Activated CD8-positive, alpha-beta T cell treated with anti-CD3 and anti-CD28 coated beads for 36 hours (primary cell): ENCODE results near the gene MRPL44. TPM values are rescaled to one million over a fixed set of nuclear protein-coding genes. Genes with fewer than 3 reads are reported as not detected.

Experiments
- ATAC-seq: fragments of 200-7000 bp; cut with Tn5 transposase; one replicate; pipeline ENCODE4 v1.10.0; 2021; ENCODE audit warnings: mild to moderate bottlenecking, moderate library complexity
- CTCF ChIA-PET: fragments of 350-600 bp; sonication (Branson Sonifier 250); formaldehyde crosslinking; loops from one replicate; lab custom pipeline; 2021; ENCODE audit warnings: antibody characterized with exemption; lab: Charles Lee
- POLR2A ChIA-PET: fragments of 350-600 bp; sonication (Branson Sonifier 250); formaldehyde crosslinking; loops from one replicate; lab custom pipeline; 2021; ENCODE audit warnings: antibody characterized with exemption; lab: Charles Lee
- DNase-seq: peaks from one replicate; pipeline ENCODE4 v3.0.0-alpha.2; 2020
- H3K27ac Mint-ChIP-seq: one replicate; pipeline ENCODE4 v1.8.0; 2021; ENCODE audit warnings: mild to moderate bottlenecking, mixed read lengths
- H3K27me3 Mint-ChIP-seq: one replicate; pipeline ENCODE4 v1.8.0; 2021; ENCODE audit warnings: mixed read lengths
- H3K36me3 Mint-ChIP-seq: one replicate; pipeline ENCODE4 v1.8.0; 2021; ENCODE audit warnings: low read depth, mixed read lengths
- H3K4me1 Mint-ChIP-seq: one replicate; pipeline ENCODE4 v1.8.0; 2021; ENCODE audit warnings: low read depth, mixed read lengths
- H3K4me3 Mint-ChIP-seq: one replicate; pipeline ENCODE4 v1.8.0; 2021; ENCODE audit warnings: mild to moderate bottlenecking, moderate library complexity, mixed read lengths
- H3K9me3 Mint-ChIP-seq: one replicate; pipeline ENCODE4 v1.8.0; 2021; ENCODE audit warnings: mixed read lengths
- intact Hi-C: fragments of 100-400 bp; cut with micrococcal nuclease; formaldehyde crosslinking; loops from one replicate; pipeline ENCODE4 v1.10.0; 2022
- total RNA-seq, 2 experiments: library from RNA; stranded (reverse); gene quantifications; one replicate each; pipeline ENCODE4 v1.2.3, GENCODE V29; 2021
- TF ChIP-seq, protein P1 (sequence below): fragments of 200-600 bp; IDR thresholded peaks from one replicate; pipeline ENCODE4 v1.8.0; 2022; ENCODE audit warnings: antibody characterized with exemption, mild to moderate bottlenecking

The MRPL44 gene
- total RNA-seq, 2 experiments from 2014 or later = 37.8 to 40.4 TPM

GRCh38 chr2:223952280-223952968 lies 4.8 kb upstream of the MRPL44 start:
- ChIA-PET POLR2A (interaction anchor here (7.1 kb wide), 1 partner anchor 9 kb away, joined by 84 read pairs; the partner anchor contains the start of gene WDFY1), CTCF (no interaction called here)
- intact Hi-C loops = loop anchor here (10.0 kb wide), 1 partner anchor 1092 kb away; the partner anchor contains the start of gene DOCK10
- Mint-ChIP-seq H3K27ac (peak overlapping the region; percentile 53), H3K9me3 (no peaks in the 10 kb centered on the region), H3K4me3 (no peak overlapping the region), H3K36me3 (peaks cover 4% of the 10 kb centered on the region), H3K4me1 (peaks cover 72% of the 10 kb centered on the region), H3K27me3 (no peaks in the 10 kb centered on the region)
- TF ChIP-seq, protein P1, sequence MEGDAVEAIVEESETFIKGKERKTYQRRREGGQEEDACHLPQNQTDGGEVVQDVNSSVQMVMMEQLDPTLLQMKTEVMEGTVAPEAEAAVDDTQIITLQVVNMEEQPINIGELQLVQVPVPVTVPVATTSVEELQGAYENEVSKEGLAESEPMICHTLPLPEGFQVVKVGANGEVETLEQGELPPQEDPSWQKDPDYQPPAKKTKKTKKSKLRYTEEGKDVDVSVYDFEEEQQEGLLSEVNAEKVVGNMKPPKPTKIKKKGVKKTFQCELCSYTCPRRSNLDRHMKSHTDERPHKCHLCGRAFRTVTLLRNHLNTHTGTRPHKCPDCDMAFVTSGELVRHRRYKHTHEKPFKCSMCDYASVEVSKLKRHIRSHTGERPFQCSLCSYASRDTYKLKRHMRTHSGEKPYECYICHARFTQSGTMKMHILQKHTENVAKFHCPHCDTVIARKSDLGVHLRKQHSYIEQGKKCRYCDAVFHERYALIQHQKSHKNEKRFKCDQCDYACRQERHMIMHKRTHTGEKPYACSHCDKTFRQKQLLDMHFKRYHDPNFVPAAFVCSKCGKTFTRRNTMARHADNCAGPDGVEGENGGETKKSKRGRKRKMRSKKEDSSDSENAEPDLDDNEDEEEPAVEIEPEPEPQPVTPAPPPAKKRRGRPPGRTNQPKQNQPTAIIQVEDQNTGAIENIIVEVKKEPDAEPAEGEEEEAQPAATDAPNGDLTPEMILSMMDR = no peak
- DNase-seq (no peak), ATAC-seq (no peak)

GRCh38 chr2:223954401-223954800 lies 2.9 kb upstream of the MRPL44 start:
- H3K4me3 Mint-ChIP-seq = no peak overlapping the region
- H3K9me3 Mint-ChIP-seq = no peaks in the 10 kb centered on the region
- CTCF ChIA-PET = interaction anchor here (1.0 to 1.2 kb wide), 2 partner anchors 8 to 13 kb away, joined by 3 to 4 read pairs; no protein-coding TSS in a partner anchor
- H3K4me1 Mint-ChIP-seq = peaks cover 65% of the 10 kb centered on the region
- ATAC-seq = no peak
- H3K36me3 Mint-ChIP-seq = peaks cover 3% of the 10 kb centered on the region
- H3K27me3 Mint-ChIP-seq = no peaks in the 10 kb centered on the region
- intact Hi-C loops = loop anchor here (1.0 to 10.0 kb wide), 2 partner anchors 16 to 1090 kb away; partner anchors contain the start of gene DOCK10
- DNase-seq = no peak
- POLR2A ChIA-PET = interaction anchor here (0.8 to 7.1 kb wide), 2 partner anchors 11 to 12 kb away, joined by 3 to 84 read pairs; partner anchors contain the start of gene WDFY1
- TF ChIP-seq, protein P1 = no peak
- H3K27ac Mint-ChIP-seq = no peak overlapping the region

DNA sequence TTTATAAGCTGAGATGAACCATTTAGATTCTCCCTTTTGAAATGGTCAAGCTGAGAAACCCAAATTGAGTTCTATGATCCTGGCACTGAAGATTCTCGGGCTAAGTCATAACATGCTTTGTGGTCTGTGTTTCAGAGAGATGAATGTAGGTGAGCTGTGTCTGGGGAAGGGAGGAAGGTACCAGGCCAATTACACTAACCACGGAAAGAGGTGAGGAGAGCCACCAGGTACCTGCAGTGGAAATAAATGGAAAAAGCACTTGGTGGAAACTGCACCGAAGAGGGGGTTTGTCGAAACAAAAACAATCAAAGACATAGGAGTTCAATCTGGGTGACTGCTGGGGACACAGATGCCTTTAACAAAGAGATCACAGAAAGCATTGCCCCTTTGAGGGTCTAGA lies 963 bp upstream of the MRPL44 start:
- peak overlapping the region; percentile 46 for H3K4me3 Mint-ChIP-seq
- H3K4me1 Mint-ChIP-seq = peaks cover 69% of the 10 kb centered on the region
- H3K36me3 Mint-ChIP-seq = peaks cover 21% of the 10 kb centered on the region
- CTCF ChIA-PET = interaction anchor here (1.0 to 2.2 kb wide), 3 partner anchors 9 to 38 kb away, joined by 3 to 21 read pairs (median 3); no protein-coding TSS in a partner anchor
- no peaks in the 10 kb centered on the region for H3K9me3 Mint-ChIP-seq
- TF ChIP-seq, protein P1 = no peak
- H3K27ac Mint-ChIP-seq = peak overlapping the region; percentile 66
- ATAC-seq = peak; percentile 14
- intact Hi-C loops = loop anchor here (5.0 to 10.0 kb wide), 2 partner anchors 119 to 1089 kb away; partner anchors contain the start of genes AP1S3 and DOCK10
- no peaks in the 10 kb centered on the region for H3K27me3 Mint-ChIP-seq
- DNase-seq = peak; percentile 25
- POLR2A ChIA-PET = interaction anchor here (1.5 to 7.1 kb wide), 2 partner anchors 13 to 26 kb away, joined by 6 to 84 read pairs; partner anchors contain the start of gene WDFY1

DNA sequence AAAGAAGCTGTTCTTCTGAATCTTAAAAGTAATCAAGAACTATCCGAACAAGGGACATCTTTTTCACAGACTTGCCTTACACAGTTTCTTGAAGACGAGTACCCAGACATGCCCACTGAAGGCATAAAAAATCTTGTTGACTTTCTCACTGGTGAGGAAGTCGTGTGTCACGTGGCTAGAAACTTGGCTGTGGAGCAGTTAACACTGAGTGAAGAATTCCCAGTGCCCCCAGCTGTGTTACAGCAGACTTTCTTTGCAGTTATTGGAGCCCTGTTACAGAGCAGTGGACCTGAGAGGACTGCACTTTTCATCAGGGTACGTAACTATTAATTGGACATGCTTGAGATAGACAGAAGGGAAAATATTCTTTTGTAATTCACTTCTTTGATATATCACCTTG lies 2.4 kb downstream of the MRPL44 start:
- ChIA-PET CTCF (interaction anchor here (0.9 to 3.7 kb wide), 2 partner anchors 11 to 83 kb away, joined by 3 to 46 read pairs; no protein-coding TSS in a partner anchor), POLR2A (interaction anchor here (2.0 kb wide), 1 partner anchor 11 kb away, joined by 5 read pairs; no protein-coding TSS in a partner anchor)
- TF ChIP-seq, protein P1 = no peak
- ATAC-seq (no peak), DNase-seq (no peak)
- no peaks in the 10 kb centered on the region for H3K27me3 Mint-ChIP-seq
- H3K4me3 Mint-ChIP-seq = peak overlapping the region; percentile 46
- no peaks in the 10 kb centered on the region for H3K9me3 Mint-ChIP-seq
- intact Hi-C loops = loop anchor here (5.0 to 10.0 kb wide), 2 partner anchors 122 to 1085 kb away; partner anchors contain the start of genes AP1S3 and DOCK10
- peaks cover 33% of the 10 kb centered on the region for H3K36me3 Mint-ChIP-seq
- peaks cover 67% of the 10 kb centered on the region for H3K4me1 Mint-ChIP-seq
- peak overlapping the region; percentile 3 for H3K27ac Mint-ChIP-seq
